Activated CD4-positive, alpha-beta T cell treated with anti-CD3 and anti-CD28 coated beads for 24 hours (primary cell): ENCODE measurements around the gene HAGH.

ENCODE experiments used
- DNase-seq, 2 donors: peaks; one replicate each; pipeline ENCODE4 v3.0.0-alpha.2; 2020; ENCODE audit warnings: low read depth in 2 of 2

HAGH gene

GRCh38 chr16:1831186-1832075 lies 4.8 kb upstream of the HAGH start:
- DNase-seq: no peak

DNA sequence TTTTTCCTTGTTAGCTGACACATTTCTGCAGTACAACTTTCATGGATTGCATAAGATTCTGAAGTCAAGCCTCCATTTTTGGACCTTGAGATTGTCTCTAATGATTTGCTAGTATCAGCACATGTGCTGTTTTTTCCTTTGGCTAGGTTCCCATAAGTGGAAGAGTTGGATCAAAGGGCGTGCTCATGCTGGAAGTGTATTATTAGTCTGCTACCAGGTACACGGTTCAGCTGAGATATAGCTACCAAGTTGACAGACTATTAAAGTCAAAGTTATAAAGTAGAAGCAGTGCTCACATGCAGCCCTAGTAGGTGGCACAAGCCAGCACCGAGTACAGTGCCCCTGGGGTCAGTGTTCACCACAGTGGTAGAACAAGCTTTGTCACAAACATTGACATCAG lies 3.6 kb upstream of the HAGH start:
- no peak for DNase-seq

- no peak for DNase-seq
These were observed 2.2 kb upstream of the HAGH start for GRCh38 chr16:1828645-1829410.

DNA sequence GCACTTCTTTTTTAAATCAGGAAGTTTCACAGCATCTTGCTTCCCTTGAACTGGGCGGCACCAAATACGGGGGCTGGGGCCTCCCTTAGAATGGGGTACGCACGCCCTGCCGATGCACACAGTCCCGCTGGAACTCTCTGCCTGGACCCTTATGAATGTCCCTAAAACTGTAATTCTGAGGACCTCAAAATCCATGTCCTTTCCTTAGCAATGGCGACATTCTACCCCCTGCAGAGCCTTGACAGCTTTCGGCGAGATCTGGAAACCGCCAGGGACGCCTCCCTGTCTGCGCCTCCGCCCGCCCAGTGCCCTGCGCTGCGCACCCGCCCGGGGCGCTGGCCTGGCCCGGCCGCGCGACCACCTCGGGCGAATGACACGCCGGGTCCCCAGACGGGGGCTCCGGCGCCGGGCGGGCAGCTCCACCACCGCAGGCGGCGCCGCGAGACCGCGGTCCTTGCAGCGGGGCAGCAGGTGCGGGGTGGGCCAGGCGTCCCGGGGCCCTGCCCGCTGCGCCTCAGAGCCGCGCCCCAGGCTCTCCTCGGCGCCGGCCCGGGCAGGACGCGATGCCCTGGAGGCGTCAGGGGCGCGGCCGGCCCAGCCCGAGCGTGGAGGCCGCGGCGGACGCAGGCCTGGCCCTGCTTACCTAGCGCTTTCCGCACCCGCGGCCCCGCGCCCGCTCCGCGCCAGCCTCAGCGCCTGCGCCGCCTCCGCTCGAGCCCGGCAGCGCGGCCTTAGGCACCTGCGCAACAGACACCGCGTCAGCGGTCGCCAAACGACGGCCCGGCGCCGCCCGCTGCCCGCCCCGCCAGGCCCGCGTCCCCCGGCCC lies 548 bp downstream of the HAGH start:
- peak; percentile 40 to 56 for DNase-seq

DNA sequence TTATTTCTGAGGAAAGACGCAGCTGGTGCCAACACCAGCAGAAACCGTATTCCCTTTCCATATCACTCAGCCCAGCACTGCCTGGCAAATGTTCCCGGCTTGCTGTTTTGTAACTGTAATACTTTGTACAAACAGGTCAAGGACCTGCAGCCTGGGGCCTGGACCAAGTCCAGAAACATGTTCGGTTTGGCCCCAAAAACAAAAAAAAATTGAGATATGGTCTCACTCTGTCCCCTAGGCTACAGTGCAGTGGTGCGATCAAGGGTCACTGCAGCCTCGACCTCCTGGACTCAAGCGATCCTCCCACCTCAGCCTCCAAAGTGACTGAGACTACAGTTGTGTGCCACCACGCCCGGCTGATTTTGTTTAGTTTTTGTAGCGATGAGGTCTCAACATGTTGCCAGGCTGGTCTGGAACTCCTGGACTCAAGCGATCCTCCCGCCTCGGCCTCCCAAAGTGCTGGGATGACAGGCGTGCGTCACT lies 1.2 kb downstream of the HAGH start:
- DNase-seq: no peak

- DNase-seq: no peak
These were observed 2.8 kb downstream of the HAGH start for GRCh38 chr16:1823821-1824220.

GRCh38 chr16:1822801-1823200 lies 3.8 kb downstream of the HAGH start:
- DNase-seq: no peak

DNA sequence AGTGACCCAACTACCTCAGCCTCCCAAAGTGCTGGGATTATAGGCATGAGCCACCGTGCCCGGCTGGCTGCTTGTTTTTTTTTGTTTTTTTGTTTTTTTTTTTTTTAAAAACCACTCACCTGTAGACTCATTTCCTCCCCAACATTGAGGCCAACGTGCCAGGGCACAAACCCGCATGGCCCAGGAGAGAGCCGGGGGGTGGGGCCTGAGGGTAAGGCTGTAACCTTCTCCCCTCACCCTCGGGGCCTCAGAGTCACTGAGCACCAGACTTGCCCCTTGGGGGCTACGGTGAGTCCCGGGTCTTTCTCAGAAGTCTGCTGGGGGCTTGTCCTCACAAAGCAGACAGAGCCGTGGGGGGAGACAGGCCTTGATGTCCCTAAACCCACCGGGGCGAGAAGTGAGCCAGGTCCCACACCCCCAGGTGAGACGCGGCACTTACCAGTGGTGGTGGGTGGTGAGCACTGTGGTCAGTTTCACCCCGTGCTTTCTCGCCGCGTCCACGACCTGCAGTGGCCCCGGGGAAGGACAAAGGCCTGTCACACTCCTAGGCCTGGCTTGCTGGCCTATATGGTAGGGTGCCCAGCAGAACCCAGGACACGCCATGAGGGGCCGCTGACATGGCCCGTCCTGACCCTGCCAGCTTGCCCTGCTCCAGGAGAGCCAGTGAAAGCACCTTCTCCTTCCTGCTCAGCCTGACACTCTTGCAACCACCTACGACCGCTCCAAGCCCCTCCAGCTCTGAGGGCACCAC lies 4.6 kb downstream of the HAGH start:
- DNase-seq: no peak

GRCh38 chr16:1820946-1821290 lies 5.7 kb downstream of the HAGH start:
- no peak for DNase-seq

DNA sequence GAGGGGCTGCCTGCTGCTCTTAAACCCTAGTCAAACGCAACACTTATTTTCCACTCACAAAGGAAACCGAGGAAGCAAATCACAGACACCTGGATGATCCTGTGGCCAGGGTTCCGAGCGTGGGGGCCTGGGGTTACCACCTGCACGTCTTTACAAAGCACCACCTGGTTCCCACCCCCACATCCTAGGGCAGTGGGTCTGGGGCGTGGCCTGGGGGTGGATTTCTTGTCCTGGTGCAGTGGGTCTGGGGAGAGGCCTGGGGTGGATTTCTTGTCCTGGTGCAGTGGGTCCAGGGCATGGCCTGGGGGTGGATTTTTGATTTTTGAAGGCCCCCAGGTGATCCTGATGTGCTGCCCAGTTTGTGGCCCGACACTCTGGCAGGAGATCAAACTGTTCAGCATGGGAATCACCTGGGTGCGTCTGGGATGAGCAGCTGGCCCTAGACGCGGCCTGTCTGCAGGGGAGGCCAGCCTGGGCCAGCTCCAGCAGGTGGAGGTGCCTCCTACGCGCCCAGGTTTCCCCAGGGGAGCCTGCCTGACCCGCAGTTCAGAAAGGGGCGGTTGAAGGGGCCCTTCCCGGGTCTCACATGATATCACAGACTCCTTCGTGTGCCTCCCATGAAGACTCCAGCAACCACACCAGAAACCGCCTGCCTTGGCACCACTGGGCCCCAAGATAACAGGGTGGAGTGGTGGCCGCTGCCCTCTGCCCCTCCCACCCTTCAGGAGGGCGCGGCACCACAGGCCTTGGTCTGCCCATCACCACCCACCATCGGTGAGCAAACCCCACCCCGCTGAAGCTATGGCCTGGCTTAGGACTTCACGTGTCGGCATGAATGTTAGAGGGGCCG lies 6.3 kb downstream of the HAGH start:
- DNase-seq: no peak

DNA sequence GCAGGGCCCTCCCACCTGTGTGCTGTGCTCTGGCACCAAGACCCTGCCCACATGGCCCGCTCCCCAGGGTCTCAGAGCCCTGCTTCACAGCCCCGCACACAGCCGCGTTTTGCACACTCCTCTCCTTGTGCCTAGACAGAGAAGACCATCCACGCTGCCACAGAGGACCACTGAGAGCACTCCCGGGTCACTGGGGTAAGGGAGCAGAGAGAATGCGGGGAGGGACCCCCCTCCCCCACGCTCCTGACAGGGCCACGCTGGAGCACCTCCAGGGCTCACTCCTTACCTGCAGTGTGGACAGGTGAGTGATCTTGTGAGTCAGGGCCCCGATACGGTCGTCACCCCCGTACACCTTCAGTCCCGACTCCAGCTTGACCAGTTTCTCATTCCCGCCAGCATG lies 7.0 kb downstream of the HAGH start:
- no peak for DNase-seq

- DNase-seq: no peak
These were observed 7.6 kb downstream of the HAGH start for GRCh38 chr16:1818873-1819525.

DNA sequence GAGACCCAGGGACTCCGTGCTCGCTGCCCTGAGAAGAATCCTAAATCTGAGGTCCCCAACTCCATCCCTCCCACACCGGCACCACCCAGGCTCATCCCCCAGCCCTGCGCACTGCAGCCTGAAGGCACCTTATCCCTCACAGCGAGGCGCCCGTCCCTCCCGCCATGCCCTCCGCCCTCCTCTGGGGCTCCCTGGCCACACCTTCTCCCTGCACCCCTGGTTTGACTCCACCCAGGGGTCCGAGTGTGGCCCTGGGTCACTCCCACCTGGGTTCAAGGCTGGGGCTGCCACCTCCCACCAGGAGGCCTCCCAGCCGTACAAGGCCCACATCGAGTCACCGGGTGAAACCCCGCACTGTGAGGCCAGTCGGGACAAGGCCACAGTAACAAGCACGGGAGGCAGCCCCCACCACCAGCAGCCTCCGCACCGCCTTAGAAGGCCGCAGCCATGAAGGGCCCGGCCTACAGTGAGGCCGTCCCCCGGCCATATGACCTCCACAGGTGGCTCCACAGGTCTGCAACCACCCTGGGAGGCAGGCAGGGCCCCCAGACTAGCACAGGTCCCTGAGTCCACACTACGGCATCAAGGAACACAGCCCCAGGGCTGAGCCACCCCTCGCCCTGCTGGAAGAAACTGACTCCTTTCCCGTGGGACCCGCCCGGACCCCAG lies 8.3 kb downstream of the HAGH start:
- DNase-seq: no peak

- DNase-seq: no peak
These were observed 8.9 kb downstream of the HAGH start for GRCh38 chr16:1817716-1818115.

DNA sequence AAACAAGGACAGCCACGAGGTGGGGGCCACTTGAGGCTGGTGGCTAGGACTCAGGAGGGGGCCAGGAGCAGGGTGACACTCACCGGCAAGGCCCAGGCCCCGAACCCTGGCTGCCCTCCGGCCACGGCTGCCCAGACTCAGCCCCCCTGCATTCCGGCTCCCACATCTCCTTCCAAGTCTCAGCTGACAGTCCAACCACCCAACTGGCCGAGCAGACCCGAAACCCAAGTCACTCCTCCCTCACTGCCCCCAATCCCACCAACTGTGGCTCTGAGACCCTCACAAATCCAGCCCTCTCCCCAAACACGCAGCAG lies 9.4 kb downstream of the HAGH start:
- DNase-seq: no peak

GRCh38 chr16:1816396-1817275 lies 10.0 kb downstream of the HAGH start:
- DNase-seq: no peak

- no peak for DNase-seq
These were observed 11.2 kb downstream of the HAGH start for GRCh38 chr16:1815461-1815860.

GRCh38 chr16:1812732-1813163 lies 13.9 kb downstream of the HAGH start:
- peak; percentile 15 to 44 for DNase-seq

- no peak for DNase-seq
These were observed 16.1 kb downstream of the HAGH start for GRCh38 chr16:1810536-1810935.
